GM10248 (cell line): ENCODE results near the gene SEC14L2.

Experiments used
- CTCF ChIA-PET: fragments of 300-600 bp; sonication (Branson Sonifier 250); formaldehyde crosslinking; extraction: SDS; loops from one replicate; lab custom pipeline; 2021; ENCODE audit warnings: antibody characterized with exemption; lab: Yijun Ruan, JAX
- POLR2A ChIA-PET: fragments of 350-650 bp; sonication (Branson Sonifier 250); formaldehyde crosslinking; extraction: SDS; loops from one replicate; lab custom pipeline; 2020; ENCODE audit warnings: antibody characterized with exemption; lab: Yijun Ruan, JAX
- DNase-seq: peaks from one replicate; pipeline ENCODE4 v3.0.0; 2012; ENCODE audit errors: extremely low spot score
- CTCF ChIP-seq: IDR thresholded peaks from 2 replicates; pipeline ENCODE4 v1.5.1; 2012; ENCODE audit warnings: mild to moderate bottlenecking, low read depth; ENCODE audit errors: extremely low read depth, missing control alignments, control extremely low read depth

SEC14L2 gene

DNA sequence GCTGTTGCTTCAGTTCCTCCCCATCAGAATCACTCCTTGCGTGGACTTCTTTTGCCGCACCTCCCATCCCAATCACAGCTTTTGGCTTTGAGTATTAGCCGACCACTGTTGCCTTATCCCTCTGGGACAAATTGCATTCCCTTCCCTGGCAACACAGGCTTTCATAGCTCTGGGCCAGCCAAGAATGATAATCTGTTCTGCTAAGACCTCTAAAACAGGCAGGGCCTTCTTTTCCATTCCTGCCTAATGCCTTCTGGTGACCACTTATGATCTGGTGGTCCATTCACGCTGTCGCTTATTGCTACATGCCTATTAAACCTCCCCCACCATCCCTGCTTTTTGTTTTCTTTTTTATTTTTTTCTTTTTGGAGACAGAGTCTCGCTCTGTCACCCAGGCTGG lies 9.6 kb downstream of the SEC14L2 start:
- ChIA-PET CTCF (interaction anchor here (1.0 to 2.8 kb wide), 4 partner anchors 14 to 119 kb away, joined by 3 to 22 read pairs (median 10); partner anchors contain the start of gene RNF215), POLR2A (no interaction called here)
- no peak for TF ChIP-seq CTCF
- DNase-seq, result no peak

GRCh38 chr22:30408388-30409102 lies 11.7 kb downstream of the SEC14L2 start:
- no peak for DNase-seq
- POLR2A ChIA-PET, result interaction anchor here (0.6 kb wide), 1 partner anchor 89 kb away, joined by 3 read pairs; no protein-coding TSS in a partner anchor
- no peak for TF ChIP-seq CTCF
- CTCF ChIA-PET, result interaction anchor here (0.7 to 1.5 kb wide), 2 partner anchors 11 to 37 kb away, joined by 3 to 5 read pairs; no protein-coding TSS in a partner anchor

- no peak for DNase-seq
- ChIA-PET POLR2A (interaction anchor here (0.9 kb wide), 1 partner anchor 15 kb away, joined by 3 read pairs; no protein-coding TSS in a partner anchor), CTCF (interaction anchor here (0.9 to 6.9 kb wide), 9 partner anchors 9 to 344 kb away, joined by 3 to 33 read pairs (median 5); partner anchors contain the start of genes MTFP1, RNF215 and SEC14L2)
- no peak for TF ChIP-seq CTCF
Observed at GRCh38 chr22:30411780-30412179, 15.0 kb downstream of the SEC14L2 start.

DNA sequence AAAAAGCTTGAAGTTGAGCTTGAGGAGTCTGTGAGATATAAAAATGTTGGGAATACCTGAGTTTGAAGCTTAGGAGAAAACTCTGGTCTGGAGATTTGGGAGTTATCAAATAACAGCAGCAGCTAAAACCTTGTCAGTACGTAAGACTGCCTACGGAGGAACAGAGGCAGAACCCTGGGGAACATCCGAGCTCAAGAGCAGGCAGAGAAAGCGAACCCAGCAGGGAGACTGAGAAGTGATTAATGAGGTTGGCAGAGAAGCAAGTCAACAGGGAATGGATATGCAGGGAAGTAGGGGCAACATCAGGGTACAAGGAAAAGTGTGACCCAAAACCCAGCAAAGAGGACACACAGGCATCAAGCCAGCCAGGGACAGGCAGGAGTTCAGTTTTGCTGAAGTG lies 16.2 kb downstream of the SEC14L2 start:
- DNase-seq, result no peak
- TF ChIP-seq CTCF, result no peak
- POLR2A ChIA-PET, result interaction anchor here (0.7 to 1.1 kb wide), 2 partner anchors 30 to 516 kb away, joined by 4 to 5 read pairs; no protein-coding TSS in a partner anchor
- CTCF ChIA-PET, result interaction anchor here (1.3 to 6.9 kb wide), 8 partner anchors 11 to 125 kb away, joined by 3 to 33 read pairs (median 9); partner anchors contain the start of genes MTFP1, RNF215 and SEC14L2

- no peak for TF ChIP-seq CTCF
- ChIA-PET CTCF (interaction anchor here (1.2 to 6.9 kb wide), 7 partner anchors 10 to 126 kb away, joined by 3 to 33 read pairs (median 13); partner anchors contain the start of genes MTFP1 and RNF215), POLR2A (interaction anchor here (1.1 kb wide), 2 partner anchors 10 to 31 kb away, joined by 3 to 5 read pairs; no protein-coding TSS in a partner anchor)
- no peak for DNase-seq
Observed at GRCh38 chr22:30413745-30414524, 17.1 kb downstream of the SEC14L2 start.
